ENCODE measurements around the gene TLK1. TPM values are rescaled to one million over a fixed set of nuclear protein-coding genes. Genes with fewer than 3 reads are reported as not detected.

Gene TLK1
- total RNA-seq, 1 experiment from 2014 or later, result 7.1 TPM

DNA sequence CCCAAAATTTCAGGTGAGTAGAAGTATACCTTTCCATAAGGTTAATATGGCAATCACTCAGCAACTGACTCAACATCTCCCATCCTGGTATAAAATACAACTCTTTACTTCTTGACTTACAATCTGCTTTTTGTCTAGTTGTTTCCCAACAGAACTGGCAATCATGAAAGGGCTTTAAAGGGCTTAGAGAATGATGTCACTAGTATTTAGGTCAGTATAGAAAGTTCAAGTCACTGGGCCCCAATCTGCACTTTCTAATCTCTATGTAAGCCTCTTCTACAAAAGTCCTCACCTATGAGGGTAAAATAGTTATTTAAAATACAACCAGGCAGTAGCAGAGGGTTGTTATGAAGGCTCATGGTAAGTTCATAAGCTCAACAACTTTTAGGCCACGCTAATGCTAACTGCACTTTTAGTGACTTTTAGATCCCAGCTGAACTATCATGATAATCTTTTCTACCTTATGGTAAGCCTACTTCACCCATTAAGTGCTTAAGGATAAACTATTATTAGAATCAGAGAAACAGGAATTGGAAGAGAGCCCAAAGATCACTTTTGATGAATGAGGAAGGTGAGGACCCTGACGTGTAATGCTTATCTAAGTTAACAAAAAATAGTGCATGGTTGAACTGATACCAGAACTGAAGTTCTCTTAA, 152.0 kb downstream of the TLK1 start:
- Histone ChIP-seq H3K9me3 (no peaks in the 10 kb centered on the region; the same call in 1 of the 2 replicates), H3K36me3 (peaks cover 28% of the 10 kb centered on the region), H3K27me3 (no peaks in the 10 kb centered on the region), H3K4me3 (no peak overlapping the region)
- no peak for DNase-seq

DNA sequence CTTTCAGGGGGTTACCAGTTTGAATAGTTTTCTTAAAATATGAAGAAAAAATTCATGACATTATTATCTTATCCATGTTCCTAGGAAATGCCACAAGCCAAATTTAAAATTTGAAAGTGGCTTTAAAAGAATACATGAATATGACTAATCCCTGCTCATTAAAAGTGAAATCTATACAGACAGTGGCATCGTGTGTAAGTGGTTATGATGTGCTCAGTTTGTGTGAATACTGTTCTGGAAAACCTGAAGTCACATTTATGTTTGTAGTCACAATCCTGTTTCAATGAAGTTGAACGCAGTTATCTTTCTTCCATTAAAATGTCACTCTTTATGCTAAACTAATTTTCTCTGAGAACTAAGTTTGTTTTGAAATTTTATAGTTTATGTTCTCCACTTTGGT, 155.9 kb downstream of the TLK1 start:
- no peak for DNase-seq
- peaks cover 29% of the 10 kb centered on the region for H3K36me3 ChIP-seq
- no peaks in the 10 kb centered on the region for H3K27me3 ChIP-seq
- H3K4me3 ChIP-seq, result no peak overlapping the region
- H3K9me3 ChIP-seq, result no peaks in the 10 kb centered on the region; the same call in 1 of the 2 replicates

DNA sequence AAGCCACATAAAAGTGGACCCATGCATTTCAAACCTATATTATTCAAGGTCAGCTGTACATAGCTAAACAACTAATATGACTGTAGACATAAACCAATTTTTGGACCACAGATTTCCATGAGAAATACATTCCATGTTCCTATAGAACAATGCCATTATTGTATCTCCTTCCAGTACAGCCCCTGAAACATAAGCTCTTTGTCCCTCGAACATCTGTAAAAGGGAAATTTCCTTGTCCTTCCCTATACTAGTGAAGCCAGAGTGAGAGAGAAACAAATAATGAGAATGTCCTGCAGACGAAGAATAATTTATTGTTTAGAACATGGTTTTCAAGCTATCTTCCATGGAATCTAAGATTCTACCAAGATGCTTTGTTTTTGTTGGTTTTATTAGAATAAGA, 156.3 kb downstream of the TLK1 start:
- H3K36me3 ChIP-seq, result peaks cover 29% of the 10 kb centered on the region
- no peaks in the 10 kb centered on the region; the same call in 1 of the 2 replicates for H3K9me3 ChIP-seq
- H3K4me3 ChIP-seq, result no peak overlapping the region
- no peak for DNase-seq
- H3K27me3 ChIP-seq, result no peaks in the 10 kb centered on the region

- no peaks in the 10 kb centered on the region for H3K27me3 ChIP-seq
- H3K9me3 ChIP-seq, result no peaks in the 10 kb centered on the region
- H3K4me3 ChIP-seq, result no peak overlapping the region
- peaks cover 12% of the 10 kb centered on the region for H3K36me3 ChIP-seq
- DNase-seq, result no peak
Measured at GRCh38 chr2:170999654-171000053, 161.0 kb downstream of the TLK1 start.

DNA sequence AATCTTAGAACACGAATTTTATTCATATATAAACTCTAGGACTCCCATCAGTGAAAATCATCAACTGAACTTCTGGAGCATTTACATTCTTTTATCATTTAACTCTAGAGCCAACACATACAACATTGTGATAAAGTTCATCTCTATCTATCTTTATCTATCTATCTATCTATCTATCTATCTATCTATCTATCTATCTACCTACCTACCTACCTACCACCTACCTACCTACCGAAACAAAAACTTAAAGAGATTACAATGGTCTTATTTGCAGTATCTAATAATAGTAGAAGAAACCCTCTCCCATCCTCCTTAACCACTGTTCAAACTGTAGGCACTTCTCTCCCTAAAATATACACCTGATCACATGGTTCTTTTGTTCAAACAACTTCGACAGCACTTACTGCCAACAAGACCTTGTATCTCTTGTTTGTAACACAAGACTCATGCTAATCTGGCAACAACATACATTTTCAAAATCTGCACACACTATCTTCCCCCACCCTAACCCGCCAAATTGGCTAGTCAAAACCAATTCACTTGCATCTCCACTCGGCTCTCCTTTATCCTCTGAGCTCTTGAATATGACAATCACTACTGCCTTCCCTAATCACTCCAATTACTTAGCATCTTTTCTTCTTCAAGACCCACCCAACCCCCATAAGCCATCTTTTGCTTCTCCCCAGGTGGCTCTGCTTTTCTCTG, 162.6 kb downstream of the TLK1 start:
- Histone ChIP-seq H3K27me3 (no peaks in the 10 kb centered on the region), H3K4me3 (no peak overlapping the region), H3K9me3 (no peaks in the 10 kb centered on the region), H3K36me3 (peaks cover 14% of the 10 kb centered on the region)
- DNase-seq, result no peak

GRCh38 chr2:170996316-170996715, 164.4 kb downstream of the TLK1 start:
- H3K36me3 ChIP-seq, result peaks cover 27% of the 10 kb centered on the region
- DNase-seq, result no peak
- H3K27me3 ChIP-seq, result no peaks in the 10 kb centered on the region
- no peaks in the 10 kb centered on the region for H3K9me3 ChIP-seq
- no peak overlapping the region for H3K4me3 ChIP-seq

- Histone ChIP-seq H3K9me3 (no peaks in the 10 kb centered on the region), H3K27me3 (no peaks in the 10 kb centered on the region), H3K4me3 (no peak overlapping the region), H3K36me3 (peaks cover 25% of the 10 kb centered on the region)
- DNase-seq, result no peak
Measured at GRCh38 chr2:170991398-170992182, 169.1 kb downstream of the TLK1 start.

DNA sequence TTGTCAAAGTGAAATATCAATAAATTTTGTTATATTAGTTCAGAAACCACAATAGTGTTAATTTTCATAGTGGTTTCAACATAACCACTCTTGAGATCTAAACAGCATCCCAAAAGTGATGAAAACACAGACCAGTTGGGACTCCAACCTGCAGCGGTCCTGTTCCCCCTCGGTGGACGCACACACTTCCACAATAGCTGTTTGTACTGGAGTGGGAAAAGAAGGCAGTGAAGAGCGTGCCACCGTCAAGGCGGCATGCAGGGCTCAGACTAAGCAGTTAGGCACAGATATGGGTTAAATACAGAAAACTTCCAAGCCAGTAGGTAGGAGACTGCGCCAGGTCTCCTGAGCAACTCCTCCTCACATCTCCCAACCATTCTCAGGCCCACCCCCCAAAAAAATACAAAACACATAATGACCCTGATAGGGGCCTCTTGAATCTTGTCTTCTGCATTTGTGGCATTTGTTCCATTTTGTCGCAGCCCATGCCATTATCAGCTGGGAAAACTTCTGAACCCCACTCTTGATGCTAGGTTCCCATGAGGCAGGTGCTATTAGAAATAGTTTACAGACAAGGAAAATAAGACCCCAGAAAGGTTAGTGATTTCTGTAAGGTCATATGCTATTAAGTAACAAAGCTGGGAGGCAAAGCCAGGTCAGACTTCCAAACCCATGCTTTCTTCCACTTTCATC, 174.0 kb downstream of the TLK1 start:
- H3K4me3 ChIP-seq, result no peak overlapping the region
- no peak for DNase-seq
- H3K9me3 ChIP-seq, result no peaks in the 10 kb centered on the region
- H3K36me3 ChIP-seq, result peaks cover 7% of the 10 kb centered on the region
- H3K27me3 ChIP-seq, result no peaks in the 10 kb centered on the region

DNA sequence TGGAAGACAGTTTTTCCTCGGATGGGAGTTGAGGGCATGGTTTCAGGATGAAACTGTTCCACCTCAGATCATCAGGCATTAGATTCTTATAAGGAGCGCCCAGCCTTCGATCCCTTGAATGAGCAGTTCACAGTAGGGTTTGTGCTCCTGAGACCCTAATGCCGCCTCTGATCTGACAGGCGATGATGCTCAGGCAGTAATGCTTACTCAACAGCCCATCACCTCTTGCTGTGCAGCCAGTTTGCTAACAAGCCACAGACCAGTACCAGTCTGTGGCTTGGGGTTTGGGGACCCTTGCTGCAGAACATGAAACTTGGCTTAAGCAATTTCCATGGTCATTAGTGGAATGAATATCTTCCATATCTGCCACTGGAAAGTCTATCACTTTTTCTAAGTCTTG, 175.3 kb downstream of the TLK1 start:
- Histone ChIP-seq H3K4me3 (no peak overlapping the region), H3K9me3 (no peaks in the 10 kb centered on the region), H3K27me3 (no peaks in the 10 kb centered on the region), H3K36me3 (peaks cover 3% of the 10 kb centered on the region)
- DNase-seq, result no peak

- Histone ChIP-seq H3K9me3 (no peaks in the 10 kb centered on the region), H3K27me3 (no peaks in the 10 kb centered on the region)
- no peak for DNase-seq
Measured at GRCh38 chr2:170984079-170984478, 176.6 kb downstream of the TLK1 start.

DNA sequence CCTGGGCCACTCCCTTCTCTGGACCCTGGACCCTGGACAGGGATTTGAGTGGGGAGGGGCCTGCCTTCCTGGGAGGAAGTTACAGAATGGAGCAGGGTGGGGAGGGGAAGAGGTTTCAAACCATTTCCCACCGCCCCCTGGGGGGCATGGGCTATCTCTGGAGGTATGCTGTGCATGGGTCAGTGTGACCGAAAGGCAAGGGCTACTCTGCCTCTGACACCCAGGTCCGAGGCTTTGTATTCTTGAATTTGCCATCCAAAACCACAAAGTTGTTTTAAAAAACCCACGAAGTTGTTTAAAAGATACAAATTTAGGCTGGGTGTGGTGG, 184.8 kb downstream of the TLK1 start:
- Histone ChIP-seq H3K9me3 (no peaks in the 10 kb centered on the region), H3K4me3 (no peak overlapping the region), H3K27me3 (no peaks in the 10 kb centered on the region), H3K36me3 (no peaks in the 10 kb centered on the region)
- DNase-seq, result no peak

More at GRCh38 chr2:170984079-170984478, 176.6 kb downstream of the TLK1 start:
- no peak overlapping the region for H3K4me3 ChIP-seq
- H3K36me3 ChIP-seq, result no peaks in the 10 kb centered on the region

- no peak for DNase-seq
- no peaks in the 10 kb centered on the region for H3K27me3 ChIP-seq
- H3K9me3 ChIP-seq, result no peaks in the 10 kb centered on the region
- no peak overlapping the region for H3K4me3 ChIP-seq
- H3K36me3 ChIP-seq, result no peaks in the 10 kb centered on the region
Measured at GRCh38 chr2:170975127-170975942, 185.4 kb downstream of the TLK1 start.

DNA sequence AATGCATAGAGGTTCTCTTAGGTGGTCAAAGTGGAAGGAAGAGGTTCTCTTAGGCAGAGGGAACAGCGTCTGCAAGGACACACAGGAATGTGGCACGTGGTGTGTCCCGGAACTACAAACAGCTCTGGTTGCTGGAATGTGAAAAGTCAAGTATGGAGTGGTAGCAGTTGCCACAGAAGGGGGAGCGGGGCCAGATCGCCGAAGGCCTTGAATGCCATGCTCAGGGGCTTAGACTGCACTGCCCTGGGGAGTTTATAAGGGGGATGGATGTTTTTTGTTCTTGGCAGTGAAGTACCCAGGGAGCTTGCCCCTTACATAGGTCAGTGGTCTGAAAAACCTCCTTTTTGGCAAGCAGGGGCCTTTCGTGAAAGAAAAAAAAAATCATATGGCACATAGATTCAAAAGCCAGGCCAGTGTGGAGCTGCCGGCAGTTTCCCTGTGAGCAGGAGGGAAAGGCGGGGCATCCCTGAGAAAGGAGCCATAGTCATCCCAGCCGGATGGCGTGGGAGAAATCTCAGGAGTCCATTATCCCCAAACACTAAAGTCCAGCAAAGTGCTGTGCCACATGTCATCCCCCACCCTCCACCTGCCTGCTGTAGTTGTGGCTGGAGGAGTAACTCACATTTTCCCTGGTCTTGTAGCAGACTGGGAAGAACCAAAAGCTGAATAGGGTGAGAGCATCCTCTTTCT, 186.2 kb downstream of the TLK1 start:
- Histone ChIP-seq H3K36me3 (no peaks in the 10 kb centered on the region), H3K27me3 (no peaks in the 10 kb centered on the region), H3K9me3 (no peaks in the 10 kb centered on the region), H3K4me3 (peak overlapping the region; percentile 74)
- no peak for DNase-seq

GRCh38 chr2:170973492-170974303, 187.0 kb downstream of the TLK1 start:
- DNase-seq, result peak; percentile 77
- no peaks in the 10 kb centered on the region for H3K9me3 ChIP-seq
- peaks cover 5% of the 10 kb centered on the region; the same call in 1 of the 2 replicates for H3K36me3 ChIP-seq
- H3K4me3 ChIP-seq, result peak overlapping the region; percentile 74
- H3K27me3 ChIP-seq, result no peaks in the 10 kb centered on the region

DNA sequence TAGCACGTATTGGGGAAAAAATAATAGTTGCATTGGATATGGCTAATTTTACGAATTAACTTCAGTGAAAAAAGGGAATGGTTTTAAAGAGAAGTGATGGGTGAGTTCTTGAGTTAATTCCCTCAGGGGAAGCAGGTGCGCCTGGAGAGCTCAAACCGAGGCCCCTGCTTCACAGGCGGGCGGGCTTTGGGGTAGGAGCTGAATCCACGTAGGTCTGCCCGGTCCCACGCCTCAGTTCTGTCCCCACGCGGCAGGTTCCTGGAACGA, 187.5 kb downstream of the TLK1 start:
- Histone ChIP-seq H3K4me3 (peak overlapping the region; percentile 74), H3K36me3 (peaks cover 8% of the 10 kb centered on the region; the same call in 1 of the 2 replicates), H3K9me3 (no peaks in the 10 kb centered on the region), H3K27me3 (no peaks in the 10 kb centered on the region)
- no peak for DNase-seq
